ENCODE data around the gene MRPL34. TPM values are rescaled to one million over a fixed set of nuclear protein-coding genes. Genes with fewer than 3 reads are reported as not detected.

MRPL34 gene
- total and polyA plus RNA-seq, 3 experiments from 2014 or later: 136 to 227 (median 138) TPM

- H3K27ac ChIP-seq (ENCODE audit: low read depth, low read length): no peak overlapping the region
- no peaks in the 10 kb centered on the region for H3K9me3 Mint-ChIP-seq
- no peaks in the 10 kb centered on the region for H3K9me3 ChIP-seq (ENCODE audit: low read length)
- peaks cover 0 to 14% (median 9%) of the 10 kb centered on the region in 3 donors for H3K4me1 Mint-ChIP-seq
- peaks cover under 1% of the 10 kb centered on the region for H3K4me1 ChIP-seq (ENCODE audit: insufficient read depth, low read length)
- H3K27me3 ChIP-seq (ENCODE audit: insufficient read depth, low read length, poor library complexity, severe bottlenecking): no peaks in the 10 kb centered on the region
- POLR2A ChIA-PET: no interaction called here
- no peaks in the 10 kb centered on the region for H3K27me3 Mint-ChIP-seq
- DNase-seq: no peak
- H3K4me3 ChIP-seq (ENCODE audit: low read length): no peak overlapping the region
- H3K36me3 Mint-ChIP-seq: peaks cover 0 to 30% (median 5%) of the 10 kb centered on the region in 3 donors
- H3K36me3 ChIP-seq (ENCODE audit: insufficient read depth, low read length): no peaks in the 10 kb centered on the region
- H3K27ac Mint-ChIP-seq: no peak overlapping the region
- CTCF ChIA-PET: interaction anchor here (1.0 kb wide), 1 partner anchor 12 kb away, joined by 6 read pairs; no protein-coding TSS in a partner anchor
- H3K4me3 Mint-ChIP-seq: peak overlapping the region in 1 of 7 donors; percentile 24
These were observed 18.3 kb downstream of the MRPL34 start for GRCh38 chr19:17323964-17324332.

- Mint-ChIP-seq H3K27me3 (no peaks in the 10 kb centered on the region), H3K9me3 (no peaks in the 10 kb centered on the region)
- POLR2A ChIA-PET: no interaction called here
These were observed 18.9 kb downstream of the MRPL34 start for GRCh38 chr19:17324357-17325114.

DNA sequence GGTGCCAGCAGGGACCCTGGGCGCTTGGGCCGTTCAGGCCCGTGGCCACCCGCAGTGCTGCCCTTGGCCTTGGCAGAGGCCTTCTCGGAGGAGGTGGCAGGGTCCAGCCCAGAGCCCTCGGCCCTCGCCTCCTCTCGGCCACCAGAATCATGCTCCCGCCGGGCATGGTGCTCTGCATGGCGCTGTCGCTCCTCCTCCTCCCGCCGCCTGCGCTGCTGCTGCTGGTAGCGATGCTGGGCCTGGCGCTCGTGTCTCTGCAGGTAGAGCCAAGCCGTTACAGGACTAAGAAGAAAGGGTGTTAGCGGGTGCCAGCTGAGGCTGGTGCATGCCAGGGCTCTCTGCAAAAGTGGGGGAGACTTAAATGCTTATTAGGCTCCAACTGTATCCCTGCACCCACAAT, 19.5 kb downstream of the MRPL34 start:
- Histone ChIP-seq H3K36me3 (ENCODE audit: insufficient read depth, low read length) (no peaks in the 10 kb centered on the region), H3K27me3 (ENCODE audit: insufficient read depth, low read length, poor library complexity, severe bottlenecking) (no peaks in the 10 kb centered on the region), H3K9me3 (ENCODE audit: low read length) (no peaks in the 10 kb centered on the region), H3K27ac (ENCODE audit: low read depth, low read length) (no peak overlapping the region), H3K4me1 (ENCODE audit: insufficient read depth, low read length) (peaks cover 9% of the 10 kb centered on the region), H3K4me3 (ENCODE audit: low read length) (no peak overlapping the region)
- ChIA-PET CTCF (interaction anchor here (0.7 to 1.0 kb wide), 2 partner anchors 10 to 16 kb away, joined by 3 to 6 read pairs; partner anchors contain the start of gene DDA1), POLR2A (interaction anchor here (2.0 kb wide), 1 partner anchor 16 kb away, joined by 5 read pairs; the partner anchor contains the start of gene DDA1)
- H3K9me3 Mint-ChIP-seq: no peaks in the 10 kb centered on the region
- peak overlapping the region in 1 of 7 donors; percentile 76 for H3K4me3 Mint-ChIP-seq
- no peaks in the 10 kb centered on the region for H3K27me3 Mint-ChIP-seq
- H3K27ac Mint-ChIP-seq: no peak overlapping the region
- H3K36me3 Mint-ChIP-seq: peaks cover 0 to 20% (median 2%) of the 10 kb centered on the region in 3 donors
- DNase-seq: no peak
- H3K4me1 Mint-ChIP-seq: peaks cover 3 to 25% (median 9%) of the 10 kb centered on the region in 3 donors

More at GRCh38 chr19:17324357-17325114, 18.9 kb downstream of the MRPL34 start:
- no peaks in the 10 kb centered on the region for H3K36me3 ChIP-seq (ENCODE audit: insufficient read depth, low read length)
- no peak overlapping the region for H3K4me3 ChIP-seq (ENCODE audit: low read length)
- H3K4me1 ChIP-seq (ENCODE audit: insufficient read depth, low read length): peaks cover 6% of the 10 kb centered on the region
- CTCF ChIA-PET: interaction anchor here (0.7 to 1.0 kb wide), 2 partner anchors 11 to 15 kb away, joined by 3 to 6 read pairs; partner anchors contain the start of gene DDA1
- H3K27me3 ChIP-seq (ENCODE audit: insufficient read depth, low read length, poor library complexity, severe bottlenecking): no peaks in the 10 kb centered on the region
- H3K27ac Mint-ChIP-seq: no peak overlapping the region
- no peak overlapping the region for H3K27ac ChIP-seq (ENCODE audit: low read depth, low read length)
- DNase-seq: no peak
- peaks cover 0 to 26% (median 5%) of the 10 kb centered on the region in 3 donors for H3K36me3 Mint-ChIP-seq
- peak overlapping the region in 2 of 7 donors; percentile 24 to 27 for H3K4me3 Mint-ChIP-seq
- peaks cover 0 to 20% (median 9%) of the 10 kb centered on the region in 3 donors for H3K4me1 Mint-ChIP-seq
- H3K9me3 ChIP-seq (ENCODE audit: low read length): no peaks in the 10 kb centered on the region

DNA sequence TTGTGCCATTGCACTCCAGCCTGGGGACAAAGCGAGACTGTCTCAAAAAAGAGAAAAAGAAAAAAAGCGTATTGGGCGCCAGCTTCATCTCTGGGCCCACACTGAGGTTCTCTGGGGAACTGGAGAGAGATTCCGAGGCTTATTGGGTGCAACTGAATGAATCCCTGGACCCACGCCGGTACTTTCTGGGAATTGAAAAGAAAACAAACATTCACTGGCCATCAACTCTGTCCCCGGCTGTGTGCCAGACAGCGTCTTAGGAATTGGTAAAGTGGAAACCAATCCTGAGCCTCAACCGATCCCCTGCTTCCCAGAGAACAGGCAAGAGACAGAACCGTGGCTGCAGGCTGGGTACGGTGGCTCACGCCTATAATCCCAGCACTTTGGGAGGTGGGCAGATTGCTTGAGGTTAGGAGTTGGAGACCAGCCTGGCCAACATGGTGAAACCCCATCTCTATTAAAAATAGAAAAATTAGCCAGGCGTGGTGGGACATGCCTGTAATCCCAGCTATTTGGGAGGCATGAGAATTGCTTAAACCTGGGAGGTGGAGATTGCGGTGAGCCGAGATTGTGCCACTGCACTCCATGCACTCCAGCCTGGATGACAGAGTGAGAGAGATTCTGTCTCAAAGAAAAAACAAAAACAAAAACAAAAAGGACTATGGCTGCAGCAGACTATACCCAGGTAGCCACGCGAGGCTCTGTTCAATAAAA, 20.4 kb downstream of the MRPL34 start:
- H3K27me3 ChIP-seq (ENCODE audit: insufficient read depth, low read length, poor library complexity, severe bottlenecking): no peaks in the 10 kb centered on the region
- Mint-ChIP-seq H3K4me1 (peaks cover 5 to 30% (median 9%) of the 10 kb centered on the region in 3 donors), H3K4me3 (peak overlapping the region in 3 of 7 donors; percentile 13 to 76 (median 50)), H3K27me3 (no peaks in the 10 kb centered on the region), H3K9me3 (no peaks in the 10 kb centered on the region), H3K36me3 (peaks cover 0 to 11% (median 1%) of the 10 kb centered on the region in 3 donors), H3K27ac (peak overlapping the region in 3 of 8 donors; percentile 7 to 91 (median 32))
- H3K4me3 ChIP-seq (ENCODE audit: low read length): no peak overlapping the region
- no peak overlapping the region for H3K27ac ChIP-seq (ENCODE audit: low read depth, low read length)
- H3K9me3 ChIP-seq (ENCODE audit: low read length): no peaks in the 10 kb centered on the region
- no peak for DNase-seq
- no peaks in the 10 kb centered on the region for H3K36me3 ChIP-seq (ENCODE audit: insufficient read depth, low read length)
- H3K4me1 ChIP-seq (ENCODE audit: insufficient read depth, low read length): peaks cover 9% of the 10 kb centered on the region
- ChIA-PET POLR2A (interaction anchor here (2.0 kb wide), 1 partner anchor 17 kb away, joined by 5 read pairs; the partner anchor contains the start of gene DDA1), CTCF (interaction anchor here (1.8 kb wide), 1 partner anchor 17 kb away, joined by 6 read pairs; the partner anchor contains the start of gene DDA1)

DNA sequence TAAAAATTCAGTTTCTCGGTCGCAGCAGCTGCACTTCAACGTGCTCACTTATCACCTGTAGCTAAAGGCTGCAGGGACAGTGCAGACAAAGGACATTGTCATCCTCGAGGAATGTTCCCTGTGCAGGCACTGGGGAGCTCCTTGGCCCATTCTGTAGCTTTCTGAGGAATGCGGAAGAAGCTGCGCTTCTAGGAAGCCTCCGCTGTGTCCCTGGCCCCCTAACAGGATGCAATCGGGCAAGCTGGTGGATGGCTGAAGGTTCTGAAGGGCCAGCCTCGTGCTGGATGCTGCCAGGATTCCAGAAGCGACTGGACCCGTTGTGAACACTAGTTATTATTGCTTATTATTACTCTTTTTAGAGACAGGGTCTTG, 20.9 kb downstream of the MRPL34 start:
- Histone ChIP-seq H3K27ac (ENCODE audit: low read depth, low read length) (no peak overlapping the region), H3K4me1 (ENCODE audit: insufficient read depth, low read length) (peaks cover 9% of the 10 kb centered on the region), H3K27me3 (ENCODE audit: insufficient read depth, low read length, poor library complexity, severe bottlenecking) (no peaks in the 10 kb centered on the region), H3K4me3 (ENCODE audit: low read length) (no peak overlapping the region), H3K36me3 (ENCODE audit: insufficient read depth, low read length) (no peaks in the 10 kb centered on the region), H3K9me3 (ENCODE audit: low read length) (no peaks in the 10 kb centered on the region)
- DNase-seq: no peak
- Mint-ChIP-seq H3K36me3 (peaks cover 0 to 8% (median 1%) of the 10 kb centered on the region in 3 donors), H3K27me3 (no peaks in the 10 kb centered on the region), H3K4me3 (peak overlapping the region in 4 of 7 donors; percentile 43 to 58 (median 50)), H3K27ac (peak overlapping the region in 4 of 8 donors; percentile 7 to 91 (median 56)), H3K9me3 (no peaks in the 10 kb centered on the region), H3K4me1 (peaks cover 5 to 30% (median 9%) of the 10 kb centered on the region in 3 donors)
- POLR2A ChIA-PET: interaction anchor here (2.0 kb wide), 1 partner anchor 18 kb away, joined by 5 read pairs; the partner anchor contains the start of gene DDA1
- CTCF ChIA-PET: interaction anchor here (1.8 kb wide), 1 partner anchor 18 kb away, joined by 6 read pairs; the partner anchor contains the start of gene DDA1

DNA sequence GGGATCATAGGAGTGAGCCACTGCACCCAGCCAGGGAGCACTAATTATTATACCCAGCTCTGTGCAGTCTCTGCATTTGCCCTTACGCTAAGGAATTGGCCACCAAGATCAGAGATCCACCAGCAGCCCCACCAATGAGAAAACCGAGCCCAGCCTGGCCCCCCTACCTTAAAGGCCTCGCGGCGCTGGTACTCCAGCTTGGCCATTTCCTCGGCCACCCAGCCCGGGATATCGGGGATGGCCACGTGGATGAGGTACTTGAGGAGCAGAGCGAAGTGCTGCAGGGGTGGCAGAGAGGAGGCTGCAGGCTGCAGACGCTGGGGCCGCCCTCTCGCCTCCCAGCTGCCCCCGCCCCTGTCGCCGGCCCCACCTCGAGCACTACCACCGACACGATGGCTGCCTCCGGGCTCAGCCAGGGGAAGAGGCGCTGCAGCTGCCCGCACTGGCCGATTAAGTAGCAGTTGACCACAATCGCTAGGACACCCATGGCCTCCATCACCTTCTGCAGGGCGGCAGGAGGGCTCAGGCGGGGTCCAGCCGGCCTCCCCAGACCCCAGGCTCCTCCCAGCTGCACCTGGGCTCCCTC, 21.5 kb downstream of the MRPL34 start:
- ChIA-PET CTCF (interaction anchor here (0.6 to 1.8 kb wide), 2 partner anchors 10 to 18 kb away, joined by 3 to 6 read pairs; partner anchors contain the start of gene DDA1), POLR2A (interaction anchor here (2.0 kb wide), 1 partner anchor 18 kb away, joined by 5 read pairs; the partner anchor contains the start of gene DDA1)
- H3K9me3 Mint-ChIP-seq: no peaks in the 10 kb centered on the region
- peak overlapping the region in 3 of 8 donors; percentile 7 to 66 (median 46) for H3K27ac Mint-ChIP-seq
- no peaks in the 10 kb centered on the region for H3K27me3 Mint-ChIP-seq
- Histone ChIP-seq H3K27ac (ENCODE audit: low read depth, low read length) (no peak overlapping the region), H3K9me3 (ENCODE audit: low read length) (no peaks in the 10 kb centered on the region), H3K36me3 (ENCODE audit: insufficient read depth, low read length) (no peaks in the 10 kb centered on the region), H3K4me1 (ENCODE audit: insufficient read depth, low read length) (peaks cover 9% of the 10 kb centered on the region), H3K27me3 (ENCODE audit: insufficient read depth, low read length, poor library complexity, severe bottlenecking) (no peaks in the 10 kb centered on the region), H3K4me3 (ENCODE audit: low read length) (no peak overlapping the region)
- peaks cover 5 to 30% (median 9%) of the 10 kb centered on the region in 3 donors for H3K4me1 Mint-ChIP-seq
- H3K4me3 Mint-ChIP-seq: peak overlapping the region; percentile 39 to 83 (median 50)
- DNase-seq: no peak
- H3K36me3 Mint-ChIP-seq: peaks cover 0 to 8% (median 1%) of the 10 kb centered on the region in 3 donors

Measured in CD8-positive, alpha-beta memory T cell (primary cell).